Left ventricle myocardium inferior (tissue), 1 donor: ENCODE measurements around the gene EPB42. TPM values are rescaled to one million over a fixed set of nuclear protein-coding genes. Genes with fewer than 3 reads are reported as not detected.

Source experiments
- DNase-seq: peaks from one replicate; pipeline ENCODE4 v3.0.0-alpha.2; 2020
- H3K27ac ChIP-seq: fragments of 200-600 bp; replicated peaks from 2 replicates; pipeline ENCODE4 v1.8.0; 2021
- H3K27me3 ChIP-seq: fragments of 200-600 bp; 2 replicates; pipeline ENCODE4 v1.8.0; 2021; ENCODE audit warnings: low read depth
- H3K36me3 ChIP-seq: fragments of 200-600 bp; 2 replicates; pipeline ENCODE4 v1.8.0; 2021
- H3K4me1 ChIP-seq: fragments of 200-600 bp; 2 replicates; pipeline ENCODE4 v1.8.0; 2021
- H3K4me3 ChIP-seq: fragments of 200-600 bp; 2 replicates; pipeline ENCODE4 v1.8.0; 2021; ENCODE audit warnings: mild to moderate bottlenecking, moderate library complexity
- H3K9me3 ChIP-seq: fragments of 200-600 bp; replicated peaks from 2 replicates; pipeline ENCODE4 v1.8.0; 2021
- CTCF ChIP-seq: fragments of 200-600 bp; IDR thresholded peaks from 2 replicates; pipeline ENCODE4 v1.8.0; 2021; ENCODE audit warnings: antibody characterized with exemption, mild to moderate bottlenecking, borderline replicate concordance
- intact Hi-C: fragments of 100-400 bp; cut with micrococcal nuclease; formaldehyde crosslinking; loops from one replicate; pipeline ENCODE4 v1.11.0; 2022
- total RNA-seq: library from RNA; stranded (reverse); fragmentation: NEBNext Ultra II Directional; extraction: Animal tissue kit (Norgen Biotek cat#: 25700); gene quantifications from one replicate; pipeline ENCODE4 v1.2.1, GENCODE V29; 2021
- donor health status: DM: no; HTN: yes; CAD: no; lungs with severe emphysema.

The EPB42 gene
- total RNA-seq, 1 donor from 2014 or later, result not detected

- H3K36me3 ChIP-seq, result no peaks in the 10 kb centered on the region
- TF ChIP-seq CTCF, result no peak
- DNase-seq, result no peak
- no peak overlapping the region for H3K4me3 ChIP-seq
- H3K9me3 ChIP-seq, result no peaks in the 10 kb centered on the region
- no peaks in the 10 kb centered on the region for H3K27me3 ChIP-seq
- H3K4me1 ChIP-seq, result no peaks in the 10 kb centered on the region
- intact Hi-C loops, result no loop called here
- H3K27ac ChIP-seq, result no peak overlapping the region
Observed at GRCh38 chr15:43253431-43254403, 32.9 kb upstream of the EPB42 start.

GRCh38 chr15:43251871-43252250 is 31.0 kb upstream of the EPB42 start:
- H3K27me3 ChIP-seq, result no peaks in the 10 kb centered on the region
- H3K4me3 ChIP-seq, result no peak overlapping the region
- intact Hi-C loops, result no loop called here
- H3K4me1 ChIP-seq, result no peaks in the 10 kb centered on the region
- TF ChIP-seq CTCF, result no peak
- H3K36me3 ChIP-seq, result no peaks in the 10 kb centered on the region
- H3K27ac ChIP-seq, result no peak overlapping the region
- no peaks in the 10 kb centered on the region for H3K9me3 ChIP-seq
- no peak for DNase-seq

GRCh38 chr15:43251185-43251870 is 30.5 kb upstream of the EPB42 start:
- Histone ChIP-seq H3K4me1 (no peaks in the 10 kb centered on the region), H3K36me3 (no peaks in the 10 kb centered on the region), H3K27ac (no peak overlapping the region), H3K27me3 (no peaks in the 10 kb centered on the region), H3K9me3 (no peaks in the 10 kb centered on the region), H3K4me3 (no peak overlapping the region)
- intact Hi-C loops, result no loop called here
- TF ChIP-seq CTCF, result no peak
- no peak for DNase-seq

GRCh38 chr15:43250785-43251184 is 30.0 kb upstream of the EPB42 start:
- Histone ChIP-seq H3K4me3 (no peak overlapping the region), H3K27ac (no peak overlapping the region), H3K27me3 (no peaks in the 10 kb centered on the region), H3K9me3 (no peaks in the 10 kb centered on the region), H3K4me1 (no peaks in the 10 kb centered on the region), H3K36me3 (no peaks in the 10 kb centered on the region)
- intact Hi-C loops, result no loop called here
- no peak for DNase-seq
- no peak for TF ChIP-seq CTCF

GRCh38 chr15:43249699-43250203 is 28.9 kb upstream of the EPB42 start:
- H3K9me3 ChIP-seq, result no peaks in the 10 kb centered on the region
- no peaks in the 10 kb centered on the region for H3K27me3 ChIP-seq
- H3K27ac ChIP-seq, result no peak overlapping the region
- no peaks in the 10 kb centered on the region for H3K36me3 ChIP-seq
- H3K4me1 ChIP-seq, result no peaks in the 10 kb centered on the region
- DNase-seq, result no peak
- intact Hi-C loops, result no loop called here
- TF ChIP-seq CTCF, result no peak
- H3K4me3 ChIP-seq, result no peak overlapping the region
